ENCODE measurements around the gene SUCO. TPM values are rescaled to one million over a fixed set of nuclear protein-coding genes. Genes with fewer than 3 reads are reported as not detected.

Gene SUCO
- polyA plus RNA-seq, 1 donor = 36.1 TPM

- no peak for DNase-seq (ENCODE audit: low read depth)
Measured at GRCh38 chr1:172646653-172647052, 113.7 kb downstream of the SUCO start.

GRCh38 chr1:172647110-172647564, 114.2 kb downstream of the SUCO start:
- DNase-seq (ENCODE audit: low read depth) = no peak

GRCh38 chr1:172647987-172648386, 115.0 kb downstream of the SUCO start:
- DNase-seq (ENCODE audit: low read depth) = no peak

- DNase-seq (ENCODE audit: low read depth) = no peak
Measured at GRCh38 chr1:172650474-172651193, 117.7 kb downstream of the SUCO start.

GRCh38 chr1:172653015-172653709, 120.2 kb downstream of the SUCO start:
- DNase-seq (ENCODE audit: low read depth) = no peak

GRCh38 chr1:172654535-172654934, 121.6 kb downstream of the SUCO start:
- no peak for DNase-seq (ENCODE audit: low read depth)

- no peak for DNase-seq (ENCODE audit: low read depth)
Measured at GRCh38 chr1:172656576-172656975, 123.6 kb downstream of the SUCO start.

GRCh38 chr1:172657586-172657985, 124.6 kb downstream of the SUCO start:
- DNase-seq (ENCODE audit: low read depth) = no peak

- no peak for DNase-seq (ENCODE audit: low read depth)
Measured at GRCh38 chr1:172658871-172659453, 126.0 kb downstream of the SUCO start, which contains the start of gene FASLG. FASLG (plus strand) TSS chr1:172659103; CDS start chr1:172659202, 99 bp downstream.

GRCh38 chr1:172661107-172661506, 128.2 kb downstream of the SUCO start:
- DNase-seq (ENCODE audit: low read depth) = no peak

Other genes with a start within 250 kb of the SUCO start
- 142 TPM for gene C1orf105, start 112.5 kb upstream of the SUCO start, polyA plus RNA-seq (ENCODE audit: insufficient read length)
- gene PIGC, start 89.1 kb upstream of the SUCO start, polyA plus RNA-seq (ENCODE audit: insufficient read length) = 24.9 TPM
- gene FASLG, start 126.0 kb downstream of the SUCO start, polyA plus RNA-seq (ENCODE audit: insufficient read length) = 0.25 TPM